GM23338 (cell line): ENCODE results near the gene WFDC10B.

Source experiments
- CREB1 ChIP-seq: fragments of 250-450 bp; sonication (Bioruptor Pico); IDR thresholded peaks from 2 replicates; pipeline ENCODE4 v1.5.0; 2020; ENCODE audit warnings: low read depth, mild to moderate bottlenecking, moderate library complexity
- POLR2AphosphoS5 ChIP-seq: IDR thresholded peaks from 2 replicates; pipeline ENCODE4 v1.6.1; 2016; ENCODE audit warnings: antibody characterized with exemption, low read depth

GRCh38 chr20:45727044-45727443 lies 22.2 kb upstream of the WFDC10B start:
- TF ChIP-seq POLR2AphosphoS5 (no peak), CREB1 (CRISPR knock-in tag) (no peak)
